Measurements from ENCODE around the gene ZBTB18. TPM values are rescaled to one million over a fixed set of nuclear protein-coding genes. Genes with fewer than 3 reads are reported as not detected.

ZBTB18 gene
- total RNA-seq, 1 donor from 2014 or later, result 5.7 TPM

DNA sequence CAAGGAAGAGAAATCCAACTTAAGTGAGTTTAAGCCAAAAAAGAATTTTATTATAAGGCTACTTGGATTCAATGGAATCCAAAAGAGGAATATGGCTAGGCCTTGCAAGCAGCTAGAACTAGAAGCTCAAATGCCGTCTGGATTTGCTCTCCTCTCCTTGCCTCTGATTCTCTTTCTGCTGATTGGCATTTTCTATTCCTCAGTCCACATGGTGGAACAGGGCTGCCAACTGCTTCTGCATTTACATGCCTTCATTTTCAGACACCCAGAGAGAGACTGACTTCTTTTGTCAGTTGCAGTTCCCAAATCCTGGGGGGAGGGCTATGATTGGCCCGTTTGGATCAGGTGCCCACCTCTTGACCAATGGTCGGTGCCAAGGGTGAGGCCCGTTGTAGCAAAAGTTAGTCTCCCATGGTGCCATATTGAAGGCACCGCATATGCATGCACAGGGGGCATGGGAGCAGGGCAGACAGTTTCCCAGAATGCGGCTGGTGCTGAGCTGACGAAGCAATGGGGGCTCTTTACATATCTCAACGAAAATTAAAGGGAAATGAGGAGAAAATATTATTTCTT, 18.3 kb downstream of the ZBTB18 start:
- Mint-ChIP-seq H3K36me3 (ENCODE audit: low read depth) (no peaks in the 10 kb centered on the region), H3K9me3 (no peaks in the 10 kb centered on the region), H3K4me1 (ENCODE audit: low read depth) (peaks cover 8% of the 10 kb centered on the region), H3K27me3 (ENCODE audit: insufficient read depth) (peaks cover 7% of the 10 kb centered on the region), H3K4me3 (no peak overlapping the region), H3K27ac (no peak overlapping the region)
- intact Hi-C loops (cut with micrococcal nuclease), result no loop called here
- no peak for DNase-seq (ENCODE audit: low spot score)

DNA sequence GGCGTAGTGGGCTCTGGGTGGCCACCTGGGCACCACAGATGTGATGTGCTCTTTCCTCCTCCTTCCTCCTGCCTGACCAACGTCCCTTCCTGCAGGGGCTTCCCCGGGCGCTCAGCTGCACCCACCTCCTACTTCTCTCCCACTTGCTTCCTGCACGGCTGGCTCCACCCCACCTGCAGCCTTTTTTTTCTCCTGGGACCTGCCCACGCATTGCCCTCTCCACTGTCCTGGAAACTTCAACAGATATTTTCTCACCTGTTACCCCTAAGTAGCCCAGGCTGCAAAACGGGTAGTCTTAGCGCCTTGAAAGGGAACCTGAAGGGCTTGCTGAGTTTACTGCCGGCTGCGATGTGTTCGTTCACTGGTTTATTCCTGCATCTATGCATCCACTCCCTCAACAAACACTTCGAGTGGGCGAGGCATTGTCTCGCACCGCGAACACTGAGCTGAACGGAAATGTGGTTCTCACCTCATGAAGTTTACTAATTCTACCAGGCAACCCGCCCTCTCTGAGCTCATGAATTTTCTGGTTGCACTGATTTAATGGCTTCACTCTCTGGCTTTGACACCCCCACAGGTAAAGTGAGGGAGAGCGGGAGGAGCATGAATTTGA, 23.6 kb downstream of the ZBTB18 start:
- Mint-ChIP-seq H3K4me1 (ENCODE audit: low read depth) (peaks cover 22% of the 10 kb centered on the region), H3K27me3 (ENCODE audit: insufficient read depth) (peaks cover 15% of the 10 kb centered on the region), H3K9me3 (no peaks in the 10 kb centered on the region), H3K36me3 (ENCODE audit: low read depth) (no peaks in the 10 kb centered on the region), H3K4me3 (peak overlapping the region; percentile 72), H3K27ac (peak overlapping the region; percentile 53)
- peak; percentile 45 for DNase-seq (ENCODE audit: low spot score)
- intact Hi-C loops (cut with micrococcal nuclease), result loop anchor here (1.0 kb wide), 1 partner anchor 26 kb away; no protein-coding TSS in a partner anchor

DNA sequence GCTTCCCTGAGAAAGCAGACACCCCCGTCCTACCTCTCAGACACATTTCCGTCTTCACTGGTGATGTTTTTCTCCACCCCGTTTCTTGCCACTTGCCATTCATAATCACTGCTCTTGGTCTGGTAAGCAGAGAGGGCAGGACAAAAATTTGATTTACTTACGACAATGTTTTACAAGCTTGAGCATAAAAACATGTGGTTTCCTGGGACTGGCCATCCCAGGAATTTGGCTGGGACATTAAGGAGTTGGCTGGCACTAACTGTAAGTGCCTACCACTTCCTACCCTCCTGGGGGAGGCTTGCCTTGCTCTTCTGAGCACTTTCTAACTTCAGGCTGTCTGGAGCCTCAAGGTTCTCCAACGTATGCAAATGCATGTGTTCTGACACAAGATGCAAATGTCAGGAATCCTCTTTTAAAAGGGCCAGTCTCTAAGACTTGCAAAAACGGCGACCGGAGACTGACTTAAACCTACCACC, 24.2 kb downstream of the ZBTB18 start:
- H3K27ac Mint-ChIP-seq, result peak overlapping the region; percentile 53
- intact Hi-C loops (cut with micrococcal nuclease), result loop anchor here (1.0 kb wide), 1 partner anchor 27 kb away; no protein-coding TSS in a partner anchor

GRCh38 chr1:244076740-244077139, 25.7 kb downstream of the ZBTB18 start:
- peaks cover 22% of the 10 kb centered on the region for H3K4me1 Mint-ChIP-seq (ENCODE audit: low read depth)
- no peaks in the 10 kb centered on the region for H3K9me3 Mint-ChIP-seq
- intact Hi-C loops (cut with micrococcal nuclease), result no loop called here
- no peak for DNase-seq (ENCODE audit: low spot score)
- H3K27me3 Mint-ChIP-seq (ENCODE audit: insufficient read depth), result peaks cover 16% of the 10 kb centered on the region
- no peaks in the 10 kb centered on the region for H3K36me3 Mint-ChIP-seq (ENCODE audit: low read depth)
- H3K4me3 Mint-ChIP-seq, result no peak overlapping the region
- no peak overlapping the region for H3K27ac Mint-ChIP-seq

More for the DNA sequence above, 24.2 kb downstream of the ZBTB18 start:
- DNase-seq (ENCODE audit: low spot score), result no peak
- Mint-ChIP-seq H3K9me3 (no peaks in the 10 kb centered on the region), H3K4me3 (peak overlapping the region; percentile 72), H3K4me1 (ENCODE audit: low read depth) (peaks cover 22% of the 10 kb centered on the region), H3K27me3 (ENCODE audit: insufficient read depth) (peaks cover 15% of the 10 kb centered on the region), H3K36me3 (ENCODE audit: low read depth) (no peaks in the 10 kb centered on the region)

DNA sequence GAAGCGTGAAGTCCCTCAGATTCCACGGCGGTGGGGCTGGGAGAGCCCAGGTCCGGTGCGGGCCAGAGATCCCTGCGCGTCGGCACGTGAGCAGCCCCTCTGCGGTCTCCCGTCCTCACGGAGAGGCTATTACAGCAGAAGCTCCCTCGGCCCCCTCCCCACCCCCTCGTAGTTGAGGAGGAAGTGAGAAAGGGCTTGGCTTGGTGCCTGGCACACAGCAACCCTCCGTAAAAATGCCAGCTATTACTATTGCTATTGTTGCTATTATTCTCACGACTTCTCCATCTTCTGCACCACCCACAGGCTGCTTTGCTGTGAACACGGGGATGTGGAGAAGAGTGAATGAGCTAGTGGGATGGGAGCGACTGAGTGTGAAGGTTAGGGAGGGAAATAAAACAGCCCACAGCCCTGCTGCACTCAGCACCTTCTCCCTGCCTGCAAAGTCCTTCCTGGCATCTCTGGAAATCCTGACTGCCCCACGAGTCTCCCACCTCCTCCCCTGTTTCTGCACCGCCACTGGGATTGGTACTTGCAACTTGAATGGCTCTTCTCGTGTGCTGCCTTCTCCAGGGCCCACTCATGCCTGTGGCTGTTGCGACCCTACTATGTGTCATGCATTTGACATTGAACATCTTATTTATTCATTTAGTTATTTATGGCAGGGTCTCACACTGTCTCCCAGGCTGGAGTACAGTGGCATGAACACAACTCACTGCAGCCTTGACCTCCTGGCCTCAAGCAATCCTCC, 26.6 kb downstream of the ZBTB18 start:
- Mint-ChIP-seq H3K4me1 (ENCODE audit: low read depth) (peaks cover 22% of the 10 kb centered on the region), H3K27me3 (ENCODE audit: insufficient read depth) (peaks cover 19% of the 10 kb centered on the region), H3K9me3 (no peaks in the 10 kb centered on the region), H3K4me3 (no peak overlapping the region), H3K27ac (no peak overlapping the region), H3K36me3 (ENCODE audit: low read depth) (no peaks in the 10 kb centered on the region)
- intact Hi-C loops (cut with micrococcal nuclease), result no loop called here
- no peak for DNase-seq (ENCODE audit: low spot score)

DNA sequence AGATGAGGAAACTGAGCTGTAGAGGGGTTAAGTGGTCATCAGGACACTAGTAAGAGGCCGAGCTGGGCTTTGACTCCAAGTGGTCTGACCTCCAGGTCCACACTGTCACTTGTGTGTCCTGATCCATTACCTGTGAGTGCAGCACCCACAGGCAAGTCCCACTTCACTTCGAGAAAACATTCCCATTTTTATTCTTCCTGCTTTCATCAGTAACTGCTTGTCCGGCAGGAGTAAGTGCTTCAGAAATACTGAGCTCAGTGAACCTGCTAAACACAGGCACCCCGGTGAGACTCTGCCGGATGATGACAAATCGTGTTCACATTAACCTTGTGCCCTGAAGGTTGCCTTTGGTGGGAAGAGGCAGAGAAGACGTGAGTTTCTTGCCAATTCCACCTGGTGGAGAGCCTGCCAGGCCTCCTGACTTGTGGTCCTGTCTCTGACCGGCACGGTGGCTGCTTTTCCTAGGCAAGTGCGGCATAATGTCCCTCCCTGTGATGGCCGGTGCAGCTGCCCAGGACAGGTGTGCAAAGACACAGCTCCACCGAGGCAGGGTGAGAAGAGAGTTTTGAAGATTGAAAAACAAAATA, 29.4 kb downstream of the ZBTB18 start:
- peaks cover 26% of the 10 kb centered on the region for H3K27me3 Mint-ChIP-seq (ENCODE audit: insufficient read depth)
- intact Hi-C loops (cut with micrococcal nuclease), result no loop called here
- no peak overlapping the region for H3K4me3 Mint-ChIP-seq
- H3K4me1 Mint-ChIP-seq (ENCODE audit: low read depth), result peaks cover 4% of the 10 kb centered on the region
- H3K36me3 Mint-ChIP-seq (ENCODE audit: low read depth), result no peaks in the 10 kb centered on the region
- no peak overlapping the region for H3K27ac Mint-ChIP-seq
- H3K9me3 Mint-ChIP-seq, result no peaks in the 10 kb centered on the region
- DNase-seq (ENCODE audit: low spot score), result no peak

DNA sequence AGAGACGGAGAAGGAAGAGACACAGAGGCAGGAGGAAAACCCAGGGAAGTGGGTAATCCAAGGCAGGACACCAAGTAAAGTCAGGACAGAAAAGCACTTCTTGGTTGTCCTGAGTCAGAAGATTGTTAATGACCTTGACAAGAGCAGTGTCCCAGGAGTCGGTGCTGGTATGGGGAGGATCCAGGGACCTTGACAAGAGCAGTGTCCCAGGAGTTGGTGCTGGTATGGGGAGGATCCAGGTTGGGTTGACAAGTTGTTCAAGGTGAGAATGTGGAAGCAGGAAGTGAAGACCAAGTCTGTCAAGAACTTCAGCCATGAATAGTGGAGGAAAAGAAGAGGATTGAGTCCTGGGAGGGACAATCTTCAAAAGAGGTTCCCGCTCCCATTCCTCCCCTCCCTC, 31.9 kb downstream of the ZBTB18 start:
- no peak for DNase-seq (ENCODE audit: low spot score)
- Mint-ChIP-seq H3K27ac (no peak overlapping the region), H3K27me3 (ENCODE audit: insufficient read depth) (peaks cover 22% of the 10 kb centered on the region), H3K36me3 (ENCODE audit: low read depth) (no peaks in the 10 kb centered on the region), H3K9me3 (no peaks in the 10 kb centered on the region), H3K4me3 (no peak overlapping the region), H3K4me1 (ENCODE audit: low read depth) (no peaks in the 10 kb centered on the region)
- intact Hi-C loops (cut with micrococcal nuclease), result no loop called here

- no peak overlapping the region for H3K27ac Mint-ChIP-seq
- H3K9me3 Mint-ChIP-seq, result no peaks in the 10 kb centered on the region
- no peak overlapping the region for H3K4me3 Mint-ChIP-seq
- H3K4me1 Mint-ChIP-seq (ENCODE audit: low read depth), result no peaks in the 10 kb centered on the region
- no peaks in the 10 kb centered on the region for H3K36me3 Mint-ChIP-seq (ENCODE audit: low read depth)
- intact Hi-C loops (cut with micrococcal nuclease), result no loop called here
- H3K27me3 Mint-ChIP-seq (ENCODE audit: insufficient read depth), result peaks cover 20% of the 10 kb centered on the region
- no peak for DNase-seq (ENCODE audit: low spot score)
Observed at GRCh38 chr1:244083383-244083943, 32.4 kb downstream of the ZBTB18 start.

DNA sequence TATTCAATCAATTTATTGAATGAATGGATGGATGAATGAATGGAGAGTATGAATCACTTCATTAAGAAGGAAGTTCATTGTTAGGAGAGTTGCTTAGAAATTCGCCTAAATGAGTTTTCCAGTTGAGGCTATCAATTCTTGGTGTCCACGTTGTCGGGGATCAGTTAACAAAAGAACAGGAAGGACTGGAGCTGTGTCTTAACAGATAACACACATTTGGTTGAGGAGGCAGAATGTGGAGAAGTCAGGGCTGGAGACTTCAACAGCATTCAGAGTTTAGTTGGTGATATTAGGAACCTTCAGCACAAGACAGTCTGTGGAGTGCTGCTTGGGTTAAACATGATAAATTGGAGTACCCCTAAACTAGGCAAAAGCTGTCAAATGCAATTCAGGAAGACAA, 33.7 kb downstream of the ZBTB18 start:
- Mint-ChIP-seq H3K36me3 (ENCODE audit: low read depth) (no peaks in the 10 kb centered on the region), H3K27ac (no peak overlapping the region), H3K9me3 (no peaks in the 10 kb centered on the region), H3K4me1 (ENCODE audit: low read depth) (no peaks in the 10 kb centered on the region), H3K27me3 (ENCODE audit: insufficient read depth) (peaks cover 17% of the 10 kb centered on the region), H3K4me3 (no peak overlapping the region)
- intact Hi-C loops (cut with micrococcal nuclease), result no loop called here
- DNase-seq (ENCODE audit: low spot score), result no peak

GRCh38 chr1:244085891-244086290, 34.8 kb downstream of the ZBTB18 start:
- Mint-ChIP-seq H3K27me3 (ENCODE audit: insufficient read depth) (peaks cover 15% of the 10 kb centered on the region), H3K36me3 (ENCODE audit: low read depth) (no peaks in the 10 kb centered on the region), H3K9me3 (no peaks in the 10 kb centered on the region), H3K4me1 (ENCODE audit: low read depth) (no peaks in the 10 kb centered on the region), H3K27ac (no peak overlapping the region), H3K4me3 (no peak overlapping the region)
- DNase-seq (ENCODE audit: low spot score), result no peak
- intact Hi-C loops (cut with micrococcal nuclease), result no loop called here

- intact Hi-C loops (cut with micrococcal nuclease), result no loop called here
- Mint-ChIP-seq H3K4me3 (no peak overlapping the region), H3K27me3 (ENCODE audit: insufficient read depth) (peaks cover 14% of the 10 kb centered on the region), H3K9me3 (no peaks in the 10 kb centered on the region), H3K27ac (no peak overlapping the region), H3K36me3 (ENCODE audit: low read depth) (no peaks in the 10 kb centered on the region), H3K4me1 (ENCODE audit: low read depth) (no peaks in the 10 kb centered on the region)
- no peak for DNase-seq (ENCODE audit: low spot score)
Observed at GRCh38 chr1:244087021-244087560, 36.0 kb downstream of the ZBTB18 start.

- intact Hi-C loops (cut with micrococcal nuclease), result no loop called here
- no peak overlapping the region for H3K4me3 Mint-ChIP-seq
- no peaks in the 10 kb centered on the region for H3K4me1 Mint-ChIP-seq (ENCODE audit: low read depth)
- no peaks in the 10 kb centered on the region for H3K9me3 Mint-ChIP-seq
- H3K27ac Mint-ChIP-seq, result no peak overlapping the region
- no peaks in the 10 kb centered on the region for H3K36me3 Mint-ChIP-seq (ENCODE audit: low read depth)
- peaks cover 15% of the 10 kb centered on the region for H3K27me3 Mint-ChIP-seq (ENCODE audit: insufficient read depth)
- no peak for DNase-seq (ENCODE audit: low spot score)
Observed at GRCh38 chr1:244087611-244088010, 36.5 kb downstream of the ZBTB18 start.
